Endodermal cell (in vitro differentiated cells): Measurements from ENCODE around the gene MYO18B. TPM values are rescaled to one million over a fixed set of nuclear protein-coding genes. Genes with fewer than 3 reads are reported as not detected.

ENCODE experiments used
- DNase-seq: peaks from one replicate; pipeline ENCODE4 v3.0.0-alpha.2; 2017
- H3K27ac ChIP-seq: 2 replicates; pipeline ENCODE4 v1.5.1; 2013; ENCODE audit warnings: mild to moderate bottlenecking, low read depth, low read length, moderate library complexity
- H3K27me3 ChIP-seq: 2 replicates; pipeline ENCODE4 v1.6.1; 2013; ENCODE audit warnings: mild to moderate bottlenecking, low read length, moderate library complexity; ENCODE audit not compliant: insufficient read depth, control insufficient read depth, poor library complexity, severe bottlenecking
- H3K36me3 ChIP-seq: 2 replicates; pipeline ENCODE4 v1.7.0; 2013; ENCODE audit warnings: mild to moderate bottlenecking, low read length, moderate library complexity; ENCODE audit not compliant: control insufficient read depth, insufficient read depth
- H3K4me1 ChIP-seq: one replicate; pipeline ENCODE4 v1.7.0; 2013; ENCODE audit warnings: low read length; ENCODE audit not compliant: control insufficient read depth, insufficient read depth
- H3K4me3 ChIP-seq: 2 replicates; pipeline ENCODE4 v1.5.1; 2013; ENCODE audit warnings: mild to moderate bottlenecking, low read length, moderate library complexity
- H3K9ac ChIP-seq: 2 replicates; pipeline ENCODE4 v1.6.1; 2013; ENCODE audit warnings: mild to moderate bottlenecking, low read length, moderate library complexity; ENCODE audit not compliant: poor library complexity, severe bottlenecking; ENCODE audit errors: extremely low read depth
- H3K9me3 ChIP-seq: 2 replicates; pipeline ENCODE4 v1.6.1; 2013; ENCODE audit warnings: mild to moderate bottlenecking, low read length, moderate library complexity; ENCODE audit not compliant: control insufficient read depth
- H3K27ac Mint-ChIP-seq: 2 replicates; pipeline ENCODE4 v1.8.0; 2020; ENCODE audit warnings: mixed read lengths
- H3K27me3 Mint-ChIP-seq: 2 replicates; pipeline ENCODE4 v1.8.0; 2021; ENCODE audit warnings: mild to moderate bottlenecking, mixed read lengths; ENCODE audit not compliant: insufficient read depth
- H3K36me3 Mint-ChIP-seq: 2 replicates; pipeline ENCODE4 v1.8.0; 2020; ENCODE audit warnings: low read depth, mixed read lengths
- H3K4me1 Mint-ChIP-seq: 2 replicates; pipeline ENCODE4 v1.8.0; 2020; ENCODE audit warnings: mixed read lengths
- H3K4me3 Mint-ChIP-seq: 2 replicates; pipeline ENCODE4 v1.8.0; 2020; ENCODE audit warnings: mild to moderate bottlenecking, moderate library complexity, mixed read lengths
- H3K9me3 Mint-ChIP-seq: 2 replicates; pipeline ENCODE4 v1.8.0; 2020; ENCODE audit warnings: mild to moderate bottlenecking, mixed read lengths
- WGBS, 2 experiments: methylation state at CpG; one replicate each; pipeline versions ENCODE4 v1.1.5 to v1.1.7; 2013; ENCODE audit warnings: missing lambda C conversion rate in 2 of 2, mixed read lengths in 1 of 2; ENCODE audit not compliant: insufficient coverage in 1 of 2, insufficient read length in 1 of 2; 5-methylcytosine and 5-hydroxymethylcytosine counted together
- total RNA-seq, 2 donors: library from RNA; stranded (reverse); fragmentation: NEBNext Ultra II Directional in 1 of 2; extraction: Animal tissue kit (Norgen Biotek cat#: 25700) in 1 of 2; gene quantifications; 2 replicates in 1 of 2; 3 replicates in 1 of 2; pipeline ENCODE4 v1.2.1, GENCODE V29; 2021
- TF ChIP-seq, protein P1 (sequence below): fragments of 200-600 bp; sonication (generic); conservative IDR thresholded peaks from 2 replicates; pipeline ENCODE4 v1.5.0; 2021; ENCODE audit warnings: antibody characterized with exemption, mild to moderate bottlenecking

Gene MYO18B
- total RNA-seq, 2 donors from 2014 or later, result 0.77 to 0.84 TPM

DNA sequence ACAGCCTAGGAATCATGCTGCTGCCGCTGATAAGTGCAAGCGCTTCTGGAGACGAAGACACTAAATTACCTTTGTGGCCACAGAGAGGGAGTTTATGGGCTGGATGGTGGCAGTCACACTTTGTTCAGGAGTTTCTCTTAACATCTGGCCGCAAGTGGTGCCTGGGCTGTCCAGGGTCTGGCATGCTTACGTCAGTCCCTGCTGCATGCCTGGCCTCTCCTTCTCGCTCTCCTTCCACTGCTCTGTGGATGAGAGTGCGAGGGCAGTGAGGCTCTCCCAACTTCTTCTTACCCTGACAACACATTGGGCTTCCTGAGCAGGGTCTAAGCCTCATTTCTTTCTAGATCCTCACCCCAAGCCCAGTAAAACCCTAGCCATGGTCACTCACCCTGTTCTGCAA is 266.6 kb downstream of the MYO18B start:
- Histone ChIP-seq H3K27ac (no peak overlapping the region), H3K4me1 (peaks cover 9% of the 10 kb centered on the region), H3K9ac (no peak overlapping the region), H3K4me3 (no peak overlapping the region), H3K27me3 (no peaks in the 10 kb centered on the region), H3K9me3 (peaks cover 9% of the 10 kb centered on the region), H3K36me3 (no peaks in the 10 kb centered on the region)
- TF ChIP-seq, protein P1, sequence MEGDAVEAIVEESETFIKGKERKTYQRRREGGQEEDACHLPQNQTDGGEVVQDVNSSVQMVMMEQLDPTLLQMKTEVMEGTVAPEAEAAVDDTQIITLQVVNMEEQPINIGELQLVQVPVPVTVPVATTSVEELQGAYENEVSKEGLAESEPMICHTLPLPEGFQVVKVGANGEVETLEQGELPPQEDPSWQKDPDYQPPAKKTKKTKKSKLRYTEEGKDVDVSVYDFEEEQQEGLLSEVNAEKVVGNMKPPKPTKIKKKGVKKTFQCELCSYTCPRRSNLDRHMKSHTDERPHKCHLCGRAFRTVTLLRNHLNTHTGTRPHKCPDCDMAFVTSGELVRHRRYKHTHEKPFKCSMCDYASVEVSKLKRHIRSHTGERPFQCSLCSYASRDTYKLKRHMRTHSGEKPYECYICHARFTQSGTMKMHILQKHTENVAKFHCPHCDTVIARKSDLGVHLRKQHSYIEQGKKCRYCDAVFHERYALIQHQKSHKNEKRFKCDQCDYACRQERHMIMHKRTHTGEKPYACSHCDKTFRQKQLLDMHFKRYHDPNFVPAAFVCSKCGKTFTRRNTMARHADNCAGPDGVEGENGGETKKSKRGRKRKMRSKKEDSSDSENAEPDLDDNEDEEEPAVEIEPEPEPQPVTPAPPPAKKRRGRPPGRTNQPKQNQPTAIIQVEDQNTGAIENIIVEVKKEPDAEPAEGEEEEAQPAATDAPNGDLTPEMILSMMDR, result no peak
- Mint-ChIP-seq H3K4me3 (no peak overlapping the region), H3K4me1 (peaks cover 13% of the 10 kb centered on the region), H3K27ac (no peak overlapping the region), H3K27me3 (no peaks in the 10 kb centered on the region), H3K9me3 (no peaks in the 10 kb centered on the region), H3K36me3 (no peaks in the 10 kb centered on the region)
- WGBS, 2 experiments, result 92 to 98% methylated on average over 4 to 7 of the region's 7 CpGs
- no peak for DNase-seq

DNA sequence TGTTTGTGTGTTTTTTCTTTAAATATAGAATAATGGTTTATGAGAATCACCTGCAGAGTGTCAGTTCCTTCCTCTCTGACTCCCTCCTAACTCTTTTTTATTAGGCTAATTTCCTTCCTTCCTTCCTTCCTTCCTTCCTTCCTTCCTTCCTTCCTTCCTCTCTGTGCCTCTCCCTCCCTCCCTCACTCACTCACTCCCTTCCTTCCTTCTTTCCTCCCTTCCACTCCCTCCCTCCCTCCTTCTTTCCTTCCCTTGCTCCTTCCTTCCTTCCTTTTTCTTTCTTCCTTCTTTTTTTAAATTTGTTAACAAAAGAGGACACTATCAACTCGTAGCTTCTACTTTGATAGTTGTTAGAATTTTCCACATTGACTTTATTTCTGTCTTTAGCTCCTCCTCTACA is 274.9 kb downstream of the MYO18B start:
- Mint-ChIP-seq H3K4me3 (no peak overlapping the region), H3K9me3 (peaks cover 3% of the 10 kb centered on the region), H3K27me3 (no peaks in the 10 kb centered on the region), H3K4me1 (peaks cover 8% of the 10 kb centered on the region), H3K36me3 (no peaks in the 10 kb centered on the region), H3K27ac (no peak overlapping the region)
- Histone ChIP-seq H3K9ac (no peak overlapping the region), H3K27ac (no peak overlapping the region), H3K4me1 (no peaks in the 10 kb centered on the region), H3K9me3 (no peaks in the 10 kb centered on the region), H3K4me3 (no peak overlapping the region), H3K36me3 (no peaks in the 10 kb centered on the region), H3K27me3 (no peaks in the 10 kb centered on the region)
- 80 to 83% methylated on average over 1 of the region's 1 CpG for WGBS, 2 experiments
- DNase-seq, result no peak
- TF ChIP-seq, protein P1, result no peak

DNA sequence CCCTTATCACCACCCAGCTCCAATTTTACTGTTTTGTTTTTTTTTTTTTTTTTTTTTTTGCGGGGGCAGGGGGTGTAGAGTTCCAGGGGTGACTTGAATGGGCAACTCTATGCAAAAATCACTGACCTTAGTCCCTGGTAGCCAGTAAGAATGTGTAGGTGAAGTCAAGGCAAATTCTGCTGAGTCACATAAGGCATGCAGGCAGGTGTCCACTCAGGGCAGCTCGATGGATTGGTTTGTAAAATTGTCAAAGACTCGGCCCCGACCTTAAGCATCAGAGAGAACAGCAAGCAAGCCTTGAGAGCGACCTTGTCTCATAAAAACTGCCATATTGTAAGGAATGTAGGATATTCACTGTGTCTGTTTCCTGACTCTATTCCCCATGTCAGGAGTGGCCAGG is 275.9 kb downstream of the MYO18B start:
- no peak overlapping the region for H3K4me3 ChIP-seq
- H3K9ac ChIP-seq, result no peak overlapping the region
- H3K4me1 Mint-ChIP-seq, result peaks cover 8% of the 10 kb centered on the region
- TF ChIP-seq, protein P1, result no peak
- no peaks in the 10 kb centered on the region for H3K9me3 ChIP-seq
- 87 to 93% methylated on average over 4 to 5 of the region's 5 CpGs for WGBS, 2 experiments
- H3K36me3 ChIP-seq, result no peaks in the 10 kb centered on the region
- H3K4me1 ChIP-seq, result no peaks in the 10 kb centered on the region
- H3K36me3 Mint-ChIP-seq, result no peaks in the 10 kb centered on the region
- no peaks in the 10 kb centered on the region for H3K27me3 Mint-ChIP-seq
- no peak for DNase-seq
- peak overlapping the region; percentile 50 for H3K27ac Mint-ChIP-seq
- no peak overlapping the region for H3K27ac ChIP-seq
- no peaks in the 10 kb centered on the region for H3K27me3 ChIP-seq
- H3K9me3 Mint-ChIP-seq, result peaks cover 3% of the 10 kb centered on the region
- H3K4me3 Mint-ChIP-seq, result no peak overlapping the region
